Left renal cortex interstitium (tissue), 4 donors: Measurements from ENCODE around the gene RGMB. TPM values are rescaled to one million over a fixed set of nuclear protein-coding genes. Genes with fewer than 3 reads are reported as not detected.

Experiments used
- DNase-seq, 4 donors: peaks; one replicate each; pipeline ENCODE4 v3.0.0-alpha.2; 2013; ENCODE audit warnings: low read depth in 4 of 4, low spot score in 2 of 4, missing footprints in 1 of 4
- polyA plus RNA-seq, 4 donors: library from polyadenylated mRNA; unstranded; fragments of 120-200 nt; gene quantifications; one replicate each; pipeline ENCODE4 v1.2.1, GENCODE V29; 2013; ENCODE audit not compliant: insufficient read length in 4 of 4

RGMB gene
- polyA plus RNA-seq, 4 donors, result 11.8 to 16.9 (median 13.9) TPM

DNA sequence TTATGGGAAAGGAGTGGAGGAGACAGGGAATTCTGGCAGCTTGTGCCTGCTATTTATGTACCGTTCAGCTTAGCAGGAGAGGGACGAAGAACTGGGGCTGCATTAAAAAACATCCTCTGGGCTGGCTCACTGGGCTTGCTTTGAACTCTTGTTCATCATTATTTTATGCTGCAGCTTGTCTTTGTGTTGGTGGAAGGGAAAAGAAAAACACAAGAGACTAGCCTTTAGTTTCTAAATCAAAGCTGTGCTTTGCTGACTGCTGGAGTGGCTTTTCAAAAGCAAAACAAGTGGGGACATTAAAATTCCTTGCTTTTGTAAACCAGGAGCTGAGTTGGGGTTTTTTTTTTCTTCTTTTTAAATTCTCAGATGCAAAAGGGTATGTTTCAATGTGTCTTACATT, 5.9 kb upstream of the RGMB start:
- no peak for DNase-seq

DNA sequence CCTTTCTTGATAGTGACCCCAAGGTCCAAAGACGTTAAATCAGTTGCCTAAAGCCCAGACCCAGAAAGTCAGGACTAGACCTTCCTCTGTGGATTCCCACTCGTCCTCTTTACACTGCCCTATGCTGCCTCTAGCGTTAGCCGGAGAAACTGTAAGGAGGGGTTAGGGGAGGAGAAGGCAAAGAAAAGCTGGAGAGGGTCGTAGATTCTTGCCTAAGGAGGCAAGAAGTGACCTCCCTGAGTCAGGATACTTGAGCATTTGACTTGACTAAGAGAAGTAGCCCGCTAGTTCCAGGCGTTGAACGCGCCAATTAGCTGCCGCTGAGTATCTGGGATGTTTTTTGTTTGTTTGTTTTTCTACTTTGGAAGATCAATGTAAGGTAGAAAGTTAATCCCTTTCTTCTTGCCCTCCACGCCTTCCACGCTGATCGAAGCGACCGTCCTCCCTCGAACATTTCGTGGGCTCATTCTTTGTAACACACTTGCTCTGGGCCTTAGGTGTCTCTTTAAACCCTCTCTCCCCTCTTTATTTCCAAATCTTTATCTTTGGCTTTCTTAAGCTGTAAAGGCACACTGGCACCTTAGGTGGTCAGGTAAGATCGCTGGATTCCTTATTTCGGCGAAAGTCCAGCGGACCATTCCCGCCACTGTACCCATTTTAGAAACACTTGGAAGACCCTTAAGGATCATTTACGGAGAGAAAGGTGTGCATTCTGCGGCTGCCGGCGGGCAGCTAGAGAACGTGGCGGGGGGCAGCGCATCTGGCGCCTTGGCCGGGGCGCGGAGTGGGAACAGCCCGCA, 5.1 kb upstream of the RGMB start:
- peak in 1 of 4 donors; percentile 65 for DNase-seq

DNA sequence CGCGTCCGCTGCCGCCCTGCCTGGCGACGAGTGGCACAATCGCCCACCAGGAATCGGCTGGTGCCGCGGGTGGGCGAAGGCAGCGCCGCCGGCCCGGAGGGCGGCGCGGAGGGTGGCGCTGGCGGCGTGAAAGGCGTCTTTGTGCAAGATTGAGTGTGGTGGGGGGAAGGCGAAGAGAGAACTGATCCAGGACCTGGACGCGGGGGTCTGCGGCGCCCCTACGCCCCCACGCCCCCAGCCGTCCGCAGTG, 4.6 kb upstream of the RGMB start:
- DNase-seq, result no peak

DNA sequence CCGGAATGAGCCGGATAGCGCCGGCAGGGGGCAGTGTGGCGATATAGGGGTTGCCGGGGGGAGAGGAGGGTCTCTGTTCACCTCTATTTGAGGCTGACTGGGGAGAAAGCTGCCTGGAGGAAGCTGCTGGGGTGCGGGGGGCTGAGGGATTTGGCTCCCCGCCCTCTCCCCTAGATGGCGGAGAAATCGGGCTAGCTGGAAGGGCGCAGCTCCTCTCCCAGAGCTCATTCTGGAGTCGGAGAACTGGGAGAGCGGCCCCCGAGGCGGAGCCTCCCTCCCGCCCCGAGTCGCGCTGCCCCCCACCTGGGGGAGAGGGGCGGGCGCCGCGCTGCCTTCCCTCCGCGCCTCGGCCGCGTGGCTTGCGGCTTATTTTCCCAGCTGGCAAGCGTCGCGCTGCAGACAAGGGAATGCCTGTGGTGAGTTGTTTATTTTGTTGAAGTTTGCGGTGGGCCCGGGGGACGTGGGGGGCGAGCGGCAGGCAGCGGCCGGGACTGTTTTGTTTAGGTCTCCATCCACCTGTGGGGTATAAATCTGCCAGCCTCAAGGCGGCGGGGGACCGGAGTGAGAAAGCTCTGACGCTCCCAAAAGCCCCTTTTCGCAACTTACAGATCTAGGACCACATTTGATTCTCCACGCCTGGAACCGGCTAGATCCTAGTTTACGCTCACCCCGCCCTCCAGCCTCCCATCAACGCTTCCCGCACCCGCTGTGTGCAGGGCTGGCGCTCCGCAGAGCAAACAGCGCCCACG, 4.1 kb upstream of the RGMB start:
- DNase-seq, result no peak

DNA sequence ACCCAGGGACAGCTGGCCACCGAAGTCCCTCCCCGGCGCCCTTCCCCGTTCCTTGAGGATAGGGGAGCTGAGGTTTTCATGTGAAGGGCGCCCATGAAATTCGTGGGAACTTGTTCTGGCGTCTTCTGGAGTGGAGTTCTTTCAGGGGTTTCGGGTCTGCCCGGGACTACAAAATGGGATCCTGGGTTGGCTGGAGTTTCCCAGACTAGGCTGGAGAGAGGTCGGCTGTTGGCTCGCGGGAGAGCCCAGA, 3.6 kb upstream of the RGMB start:
- DNase-seq, result no peak

DNA sequence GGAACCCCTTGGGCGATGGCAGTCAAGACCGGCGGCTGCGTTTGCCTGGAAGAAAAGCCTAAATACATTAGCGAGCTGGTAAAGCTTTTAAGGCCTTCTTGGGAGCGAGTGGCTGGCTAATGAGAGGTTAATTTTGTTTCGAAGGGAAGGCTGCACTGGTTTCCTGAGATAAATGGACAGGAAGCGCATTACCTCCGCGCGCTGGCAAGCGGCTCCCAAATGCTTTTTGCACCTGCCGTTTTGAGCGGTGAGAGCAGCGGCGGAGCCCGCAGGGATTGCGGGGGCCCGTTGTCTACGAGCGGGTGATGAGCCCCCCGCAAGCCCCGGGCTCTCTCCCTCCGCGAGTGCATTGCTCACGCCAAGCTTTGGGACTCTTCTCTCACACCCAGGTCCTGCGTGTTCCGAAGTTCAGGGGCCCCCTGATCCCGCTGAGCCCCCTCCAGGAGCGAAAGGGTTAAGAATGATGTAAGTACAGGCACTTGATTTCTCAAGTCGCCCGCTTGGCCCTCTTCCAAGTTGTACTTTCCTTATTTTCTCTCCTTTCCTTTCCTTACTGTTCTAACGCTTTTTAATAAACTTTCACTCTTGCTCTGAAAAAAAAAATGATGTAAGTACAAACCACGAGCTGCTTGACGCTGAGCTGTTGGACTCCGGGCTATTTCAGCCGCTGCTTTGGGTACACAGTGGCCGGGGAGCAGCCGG, 3.1 kb upstream of the RGMB start:
- peak in 1 of 4 donors; percentile 56 for DNase-seq

DNA sequence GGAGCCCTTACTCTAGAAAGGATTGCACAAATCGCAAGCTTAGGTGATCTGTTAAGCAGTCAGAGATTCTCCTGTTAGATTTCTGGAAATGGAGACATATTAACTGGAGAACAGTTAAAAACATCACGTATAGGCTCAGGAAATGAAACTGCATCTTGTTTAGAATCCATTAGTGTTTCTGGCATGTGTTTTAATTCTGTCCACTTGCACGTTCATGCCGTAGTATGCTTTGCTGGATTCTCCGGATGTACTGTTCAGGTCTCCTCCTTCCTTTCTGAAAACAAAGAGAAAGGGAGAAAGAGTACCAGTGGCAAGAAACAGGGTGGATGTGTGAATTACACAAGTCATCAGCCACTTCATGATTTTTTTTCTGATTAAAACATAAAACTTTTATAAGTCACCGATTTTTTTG, 2.5 kb upstream of the RGMB start:
- no peak for DNase-seq

DNA sequence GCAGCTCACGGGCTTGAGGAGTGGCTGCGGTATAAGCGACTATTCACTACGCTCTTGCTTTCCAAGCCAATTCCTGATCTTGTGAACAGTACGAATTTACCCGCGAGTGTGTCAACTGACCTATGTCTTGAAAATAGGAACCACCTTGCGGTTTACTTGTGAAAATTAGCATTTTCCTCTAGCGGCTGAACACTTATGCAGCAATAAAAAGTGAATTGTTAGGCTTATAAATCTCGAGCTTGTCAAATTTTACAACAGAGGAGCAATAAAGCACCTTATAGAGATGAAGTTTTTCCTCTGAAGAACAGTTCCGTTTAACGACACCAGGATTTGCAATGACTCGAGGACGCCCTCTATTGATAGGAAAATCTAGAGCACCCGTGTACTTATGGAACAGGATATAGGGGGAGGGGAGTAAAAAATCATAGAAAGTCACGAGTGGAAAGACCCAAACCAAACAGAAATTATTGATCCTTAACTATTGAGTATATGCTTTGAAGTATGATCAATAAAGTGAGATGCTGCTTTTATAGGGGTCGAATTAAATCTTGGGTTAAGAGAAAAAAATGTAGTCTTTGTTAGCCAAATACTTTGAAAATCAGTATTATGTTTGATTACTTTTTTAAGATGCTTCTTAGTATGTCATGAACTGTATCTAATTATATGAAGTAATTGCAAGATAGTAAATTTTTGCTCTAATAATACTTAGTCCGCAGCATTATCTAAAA, 1.9 kb upstream of the RGMB start:
- DNase-seq, result peak in 2 of 4 donors; percentile 90 to 95

DNA sequence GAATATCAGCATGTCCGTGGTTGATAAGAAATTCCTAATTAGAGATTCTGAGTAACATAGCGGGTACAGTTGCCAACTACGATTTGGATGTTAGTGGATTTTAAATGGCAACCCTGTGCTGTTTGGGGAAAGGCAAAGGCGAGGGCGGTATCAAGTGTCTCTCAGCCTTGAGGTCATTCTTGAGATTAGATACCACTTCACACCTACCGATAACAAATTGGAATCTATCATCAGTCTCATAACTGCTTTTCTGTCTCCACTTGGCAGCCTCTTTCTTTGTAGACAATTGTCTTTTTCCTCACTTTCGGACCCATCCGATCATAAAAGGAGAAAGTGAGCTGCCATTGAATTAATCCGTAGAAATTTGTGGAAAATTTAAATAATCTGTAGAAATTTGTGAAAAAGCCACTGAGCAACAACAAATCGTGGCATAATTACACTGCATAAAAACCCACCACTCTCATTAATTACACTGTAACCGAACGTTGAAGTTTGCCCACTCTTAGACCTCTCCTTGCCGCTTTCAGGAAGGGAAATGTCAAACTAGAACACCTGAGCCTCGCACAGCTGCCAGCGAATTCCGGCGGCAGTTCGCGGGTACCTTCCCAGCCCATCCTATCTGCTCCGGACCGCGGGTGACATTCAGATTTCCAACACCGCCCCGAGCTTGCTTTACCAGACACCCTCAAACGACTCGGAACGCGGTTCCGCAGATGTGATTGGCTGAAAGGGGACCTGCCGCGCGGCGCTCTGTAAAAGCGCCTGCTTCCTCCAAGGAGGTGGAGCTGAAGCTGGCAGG, 849 bp upstream of the RGMB start:
- peak in 1 of 4 donors; percentile 69 for DNase-seq

DNA sequence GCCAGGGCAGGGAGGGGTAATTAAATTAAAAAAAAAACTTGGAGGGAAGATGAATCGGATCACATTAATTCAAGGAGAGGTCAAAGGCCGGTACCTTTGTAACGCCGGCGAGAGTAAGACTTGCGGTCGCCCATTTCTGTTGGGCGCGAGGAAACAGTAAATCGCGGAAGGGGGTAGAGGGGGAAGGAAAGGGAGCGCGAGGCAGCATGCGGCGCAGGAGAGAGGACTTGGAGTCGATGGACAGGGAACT, 324 bp upstream of the RGMB start:
- DNase-seq, result peak in 1 of 4 donors; percentile 97

DNA sequence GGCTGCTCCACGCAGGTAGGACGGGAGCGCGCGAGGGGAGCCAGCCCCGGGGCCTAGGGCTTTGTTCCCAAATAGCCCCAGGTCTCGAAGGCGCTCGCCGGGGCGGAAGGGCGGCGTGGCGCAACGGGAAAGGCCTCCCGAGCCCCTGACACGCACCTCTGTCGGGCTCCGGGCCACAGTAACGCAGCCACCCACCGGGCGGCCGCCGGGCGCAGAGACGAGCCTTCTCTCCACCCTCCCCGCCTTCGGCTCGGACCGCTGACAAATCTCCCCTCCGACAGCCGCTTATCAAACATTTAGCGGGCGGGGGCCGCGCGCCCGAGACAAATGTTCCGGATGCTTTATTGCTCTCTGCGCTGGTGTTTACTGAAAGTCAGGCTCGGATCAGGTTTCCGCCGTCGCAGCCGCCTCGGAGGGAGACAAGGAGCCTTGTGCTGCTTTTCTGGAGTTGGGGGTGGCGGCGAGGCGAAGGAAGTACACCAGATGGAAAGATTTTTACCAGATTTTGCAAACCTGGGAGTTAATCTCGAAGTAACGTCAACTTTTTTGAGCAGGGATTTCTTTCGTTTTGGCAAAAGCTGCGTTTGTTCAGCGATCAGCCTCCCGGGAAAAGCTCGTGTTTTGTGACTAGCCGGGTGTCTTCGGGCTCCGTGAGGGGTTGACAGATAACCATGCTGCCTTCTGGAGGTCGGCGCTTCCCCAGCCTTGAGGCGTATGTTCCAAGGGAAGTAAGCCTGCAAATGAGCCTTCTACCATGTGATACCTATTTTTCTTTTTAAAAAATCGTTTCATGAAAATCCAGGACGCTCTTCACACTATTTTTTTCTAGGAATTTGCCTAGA, 950 bp downstream of the RGMB start:
- peak in 2 of 4 donors; percentile 75 to 78 for DNase-seq

DNA sequence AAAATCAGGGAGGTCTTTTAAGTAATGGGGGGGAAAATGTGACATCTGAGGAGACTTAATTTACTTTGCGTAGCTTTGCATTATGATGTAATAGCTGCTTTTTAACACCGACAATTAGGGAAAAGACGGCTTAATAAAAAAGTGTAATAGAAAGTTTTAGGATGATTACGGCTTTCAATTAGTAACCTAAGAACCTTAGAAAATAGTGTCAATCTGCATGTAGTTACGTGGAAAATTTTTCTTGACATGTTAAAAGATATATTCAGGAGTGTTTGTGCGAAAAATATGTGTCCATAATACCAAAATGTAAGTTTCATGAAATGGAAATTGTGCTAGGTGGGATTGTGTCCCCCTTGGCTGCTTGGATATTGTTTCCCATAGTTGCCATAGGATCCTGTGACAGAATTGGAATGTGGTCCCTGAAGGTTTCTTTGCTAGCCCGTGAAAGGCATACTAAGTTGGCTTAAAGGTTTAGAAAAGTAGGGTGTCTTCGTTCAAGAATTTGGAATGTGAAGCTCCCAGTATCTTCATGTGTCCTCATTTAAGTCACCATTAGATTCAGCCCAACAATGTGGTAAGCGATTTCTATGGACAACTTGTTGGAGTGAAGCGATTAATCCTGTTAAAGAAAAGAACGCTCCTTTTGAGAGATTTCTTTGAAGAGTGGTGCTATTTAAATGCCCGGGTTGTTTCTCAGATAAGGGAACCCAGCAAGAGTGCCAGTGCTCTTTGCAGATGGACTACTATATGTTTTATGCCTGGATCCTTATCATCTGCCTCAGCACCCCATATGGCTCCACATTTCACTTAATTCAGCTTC, 2.0 kb downstream of the RGMB start:
- DNase-seq, result no peak

DNA sequence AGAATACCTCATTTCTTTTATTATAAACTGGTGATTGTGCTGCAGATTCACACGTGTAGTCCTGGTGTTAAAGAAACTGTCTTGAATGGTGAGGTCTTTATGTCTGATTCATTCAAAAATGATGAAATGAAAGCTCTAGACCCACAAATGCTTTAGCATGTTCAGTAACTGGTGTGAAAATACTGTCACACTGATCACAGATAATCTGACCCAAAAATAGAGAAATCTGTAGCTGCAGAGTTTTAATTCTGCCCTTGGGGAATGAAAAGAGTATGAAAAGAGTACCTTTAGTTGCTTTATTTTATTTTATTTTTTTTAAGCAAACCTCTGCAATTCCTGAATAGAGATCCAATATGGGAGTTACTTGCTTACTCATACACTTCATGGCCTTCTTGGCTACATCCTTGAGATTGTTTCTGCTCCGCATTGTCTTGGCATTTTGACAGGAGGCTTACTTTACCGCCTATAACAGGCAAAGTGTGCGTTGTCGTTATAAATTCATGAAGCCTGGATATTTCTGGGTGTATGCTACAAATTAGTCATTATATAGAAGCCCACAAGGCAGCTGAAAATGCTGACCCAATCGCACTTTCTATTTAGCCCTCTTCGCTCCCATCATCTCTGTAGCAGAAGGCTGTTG, 2.7 kb downstream of the RGMB start:
- no peak for DNase-seq

DNA sequence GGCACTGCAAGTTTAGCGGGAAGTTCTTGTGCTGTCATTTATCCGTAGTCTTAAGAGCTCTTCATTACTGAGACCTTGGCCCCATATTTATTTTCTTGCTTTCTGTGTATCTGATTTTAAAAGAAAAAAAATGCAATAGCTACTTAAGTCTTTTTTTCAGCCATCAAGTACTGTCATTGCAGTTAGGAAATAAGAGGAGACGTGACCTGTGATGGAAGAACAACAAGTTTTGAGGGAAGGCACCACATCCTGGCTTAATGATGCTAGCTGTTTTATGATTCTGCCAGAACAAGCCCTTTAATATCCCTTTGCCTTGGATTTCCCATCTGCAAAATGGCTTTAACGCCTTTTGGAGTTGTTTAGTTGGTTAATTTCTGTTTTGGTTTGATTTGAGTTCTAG, 3.8 kb downstream of the RGMB start:
- no peak for DNase-seq

DNA sequence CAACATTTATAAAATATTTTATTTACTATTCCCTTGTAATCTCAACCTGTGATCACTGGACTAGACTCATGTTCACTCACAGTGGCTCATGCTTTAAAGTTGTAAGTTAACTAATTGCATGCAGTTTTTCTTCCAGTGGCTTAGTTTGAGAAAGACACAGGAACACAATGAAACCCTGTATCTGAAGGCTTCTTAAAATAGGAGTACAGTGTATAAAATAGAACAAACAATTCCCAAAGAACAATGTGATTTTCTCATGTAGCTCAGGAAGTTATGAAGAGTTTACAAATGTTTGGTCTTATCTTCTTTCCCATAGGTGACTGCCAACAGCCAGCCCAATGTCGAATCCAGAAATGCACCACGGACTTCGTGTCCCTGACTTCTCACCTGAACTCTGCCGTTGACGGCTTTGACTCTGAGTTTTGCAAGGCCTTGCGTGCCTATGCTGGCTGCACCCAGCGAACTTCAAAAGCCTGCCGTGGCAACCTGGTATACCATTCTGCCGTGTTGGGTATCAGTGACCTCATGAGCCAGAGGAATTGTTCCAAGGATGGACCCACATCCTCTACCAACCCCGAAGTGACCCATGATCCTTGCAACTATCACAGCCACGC, 5.9 kb downstream of the RGMB start:
- no peak for DNase-seq

DNA sequence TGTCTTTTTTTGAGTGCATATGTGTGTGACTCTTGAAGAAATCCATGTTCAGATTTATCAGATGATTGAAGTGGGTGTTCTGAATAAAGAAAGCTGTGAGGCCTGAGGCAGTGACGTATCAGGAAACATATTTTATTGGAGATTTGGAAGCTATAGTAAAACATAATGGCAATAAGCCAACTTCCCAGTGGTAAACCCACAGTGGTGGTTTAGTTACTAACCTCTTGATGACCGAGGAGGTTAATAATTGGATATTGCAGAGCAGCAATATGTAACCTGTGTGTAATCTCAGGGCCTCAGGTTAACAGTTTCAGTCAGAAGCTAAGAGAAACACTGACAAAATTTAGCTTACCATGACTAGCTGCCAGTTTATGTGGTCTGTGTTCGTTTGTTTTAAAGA, 6.9 kb downstream of the RGMB start:
- DNase-seq, result no peak

DNA sequence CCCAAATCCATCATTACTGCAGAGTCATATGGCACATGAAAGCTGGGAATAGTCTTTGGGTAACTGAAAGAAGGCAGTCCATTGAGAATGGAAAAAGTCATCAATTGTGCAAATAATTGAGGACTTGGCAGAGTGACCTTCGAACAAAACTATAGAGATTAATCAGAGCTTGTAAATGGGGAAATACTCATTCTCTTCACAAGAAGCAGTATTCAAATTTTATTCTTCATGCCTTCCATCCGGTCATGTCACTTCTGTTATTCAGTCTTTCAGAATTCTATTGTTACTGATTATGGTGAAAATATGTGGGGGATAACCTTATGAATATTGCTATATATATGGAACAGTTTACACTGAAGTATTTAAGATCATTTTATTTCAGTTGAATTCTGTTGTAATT, 8.1 kb downstream of the RGMB start:
- DNase-seq, result no peak

DNA sequence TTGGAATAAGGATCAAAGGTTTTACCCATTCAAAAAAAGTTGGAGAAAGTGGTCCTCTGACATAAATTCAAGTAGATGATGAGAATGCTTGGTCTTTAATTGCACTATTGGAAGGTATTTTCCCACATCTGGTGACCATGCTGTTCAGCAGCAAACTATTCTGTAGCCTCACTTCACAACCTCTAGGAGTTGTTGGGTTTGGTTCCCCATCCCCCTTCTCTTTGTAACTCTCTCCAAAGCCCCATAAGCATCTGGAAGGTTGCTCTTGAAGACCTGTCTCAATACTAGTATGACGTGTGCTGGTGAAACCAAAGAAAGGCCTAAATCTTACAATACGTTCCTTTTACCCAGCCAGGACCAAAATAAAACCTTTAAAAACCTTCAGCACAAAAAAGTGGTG, 8.5 kb downstream of the RGMB start:
- no peak for DNase-seq
